ENCODE data around the gene TNNI2. TPM values are rescaled to one million over a fixed set of nuclear protein-coding genes. Genes with fewer than 3 reads are reported as not detected.

The TNNI2 gene
- total RNA-seq, 4 donors from 2014 or later: not detected

GRCh38 chr11:1838077-1838425 is 730 bp upstream of the TNNI2 start:
- Histone ChIP-seq H3K9me3 (no peaks in the 10 kb centered on the region), H3K36me3 (no peaks in the 10 kb centered on the region), H3K4me3 (no peak overlapping the region), H3K27ac (peak overlapping the region in 1 of 4 donors; percentile 34), H3K27me3 (no peaks in the 10 kb centered on the region), H3K4me1 (peaks cover 0 to 15% (median 8%) of the 10 kb centered on the region in 4 donors)
- DNase-seq (ENCODE audit: low spot score in 2 of 2): no peak
- TF ChIP-seq POLR2A (IDR thresholded peaks at IDR 0.05) (no peak), EP300 (IDR thresholded peaks at IDR 0.05) (no peak), CTCF (IDR thresholded peaks at IDR 0.05) (peak in 1 of 5 experiments; percentile 9)
- WGBS, 2 donors: 45% methylated on average over 8 to 13 of the region's 17 CpGs

- Histone ChIP-seq H3K27ac (peak overlapping the region in 1 of 4 donors; percentile 3), H3K27me3 (no peaks in the 10 kb centered on the region), H3K9me3 (no peaks in the 10 kb centered on the region), H3K4me1 (peaks cover 0 to 20% (median 10%) of the 10 kb centered on the region in 4 donors), H3K36me3 (no peaks in the 10 kb centered on the region), H3K4me3 (no peak overlapping the region)
- WGBS, 2 donors: 77 to 81% methylated on average over 11 to 12 of the region's 12 CpGs
- no peak for DNase-seq (ENCODE audit: low spot score in 2 of 2)
- TF ChIP-seq CTCF (IDR thresholded peaks at IDR 0.05) (no peak), POLR2A (IDR thresholded peaks at IDR 0.05) (no peak), EP300 (IDR thresholded peaks at IDR 0.05) (no peak)
These were observed 583 bp downstream of the TNNI2 start for GRCh38 chr11:1839204-1839923.

GRCh38 chr11:1839924-1840779 is 1.4 kb downstream of the TNNI2 start:
- Histone ChIP-seq H3K27ac (peak overlapping the region in 2 of 4 donors; percentile 26 to 55), H3K27me3 (no peaks in the 10 kb centered on the region), H3K4me3 (peak overlapping the region in 1 of 4 donors; percentile 25), H3K4me1 (peaks cover 0 to 26% (median 13%) of the 10 kb centered on the region in 4 donors), H3K36me3 (no peaks in the 10 kb centered on the region), H3K9me3 (no peaks in the 10 kb centered on the region)
- WGBS, 2 donors: 72 to 79% methylated on average over 15 to 26 of the region's 26 CpGs
- DNase-seq (ENCODE audit: low spot score in 2 of 2): peak in 1 of 2 donors; percentile 44
- TF ChIP-seq EP300 (IDR thresholded peaks at IDR 0.05) (peak; percentile 14 to 35), POLR2A (IDR thresholded peaks at IDR 0.05) (no peak)

GRCh38 chr11:1840780-1841480 is 2.1 kb downstream of the TNNI2 start:
- no peak overlapping the region for H3K27ac ChIP-seq
- H3K27me3 ChIP-seq: no peaks in the 10 kb centered on the region
- TF ChIP-seq POLR2A (IDR thresholded peaks at IDR 0.05): no peak
- TF ChIP-seq CTCF (IDR thresholded peaks at IDR 0.05): no peak
- TF ChIP-seq EP300 (IDR thresholded peaks at IDR 0.05): no peak
- WGBS, 2 donors: 86% methylated on average over 29 to 37 of the region's 37 CpGs
- H3K4me3 ChIP-seq: no peak overlapping the region
- H3K4me1 ChIP-seq: peaks cover 0 to 33% (median 16%) of the 10 kb centered on the region in 4 donors
- no peak for DNase-seq (ENCODE audit: low spot score in 2 of 2)
- H3K36me3 ChIP-seq: no peaks in the 10 kb centered on the region
- H3K9me3 ChIP-seq: no peaks in the 10 kb centered on the region

GRCh38 chr11:1841511-1842148 is 2.8 kb downstream of the TNNI2 start:
- DNase-seq (ENCODE audit: low spot score in 2 of 2): no peak
- H3K27me3 ChIP-seq: no peaks in the 10 kb centered on the region
- no peak overlapping the region for H3K4me3 ChIP-seq
- WGBS, 2 donors: 86 to 87% methylated on average over 12 to 14 of the region's 19 CpGs
- no peak for TF ChIP-seq CTCF (IDR thresholded peaks at IDR 0.05)
- no peaks in the 10 kb centered on the region for H3K36me3 ChIP-seq
- no peak overlapping the region for H3K27ac ChIP-seq
- no peaks in the 10 kb centered on the region for H3K9me3 ChIP-seq
- H3K4me1 ChIP-seq: peaks cover 0 to 34% (median 16%) of the 10 kb centered on the region in 4 donors
